IMR-90 (cell line): ENCODE results near the gene LYSMD2.

Source experiments
- CEBPB ChIP-seq: IDR thresholded peaks from 2 replicates; pipeline ENCODE4 v1.6.1; 2012; ENCODE audit warnings: low read depth, low read length, improper control_type of control experiment
- CHD1 ChIP-seq: IDR thresholded peaks from 2 replicates; pipeline ENCODE4 v1.6.1; 2012; ENCODE audit warnings: low read depth, low read length, improper control_type of control experiment
- FOS ChIP-seq: fragments of 150-350 bp; IDR thresholded peaks from 2 replicates; pipeline ENCODE4 v1.6.1; 2016; ENCODE audit warnings: low read depth, low read length
- MAFK ChIP-seq: IDR thresholded peaks from 2 replicates; pipeline ENCODE4 v1.6.1; 2012; ENCODE audit warnings: low read depth, low read length, improper control_type of control experiment
- MXI1 ChIP-seq: IDR thresholded peaks from 2 replicates; pipeline ENCODE4 v1.6.1; 2012; ENCODE audit warnings: low read depth, mild to moderate bottlenecking, low read length, moderate library complexity, borderline replicate concordance
- POLR2A ChIP-seq: IDR thresholded peaks from 2 replicates; pipeline ENCODE4 v1.6.1; 2012; ENCODE audit warnings: mild to moderate bottlenecking, low read depth, low read length
- RAD21 ChIP-seq: IDR thresholded peaks from 2 replicates; pipeline ENCODE4 v1.6.1; 2012; ENCODE audit warnings: low read length, improper control_type of control experiment
- RCOR1 ChIP-seq: IDR thresholded peaks from 2 replicates; pipeline ENCODE4 v1.6.1; 2012; ENCODE audit warnings: mild to moderate bottlenecking, low read length, improper control_type of control experiment; ENCODE audit not compliant: insufficient replicate concordance
- RFX5 ChIP-seq: IDR thresholded peaks from 2 replicates; pipeline ENCODE4 v1.8.0; 2012; ENCODE audit warnings: low read depth, mild to moderate bottlenecking, low read length, moderate library complexity
- SMC3 ChIP-seq: fragments of 150-350 bp; IDR thresholded peaks from 2 replicates; pipeline ENCODE4 v1.6.1; 2016; ENCODE audit warnings: low read depth, mild to moderate bottlenecking, antibody characterized with exemption, low read length, moderate library complexity
- TF ChIP-seq, protein P1 (sequence below): conservative IDR thresholded peaks from 2 replicates; pipeline ENCODE4 v1.5.1; 2012; ENCODE audit warnings: mild to moderate bottlenecking, low read depth, low read length, improper control_type of control experiment
- TF ChIP-seq, protein P2 (sequence below): fragments of 150-350 bp; IDR thresholded peaks from 2 replicates; pipeline ENCODE4 v1.6.1; 2017; ENCODE audit warnings: mild to moderate bottlenecking, antibody characterized with exemption, low read length, low read depth
- TF ChIP-seq, protein P3 (sequence below): fragments of 150-350 bp; IDR thresholded peaks from 2 replicates; pipeline ENCODE4 v1.6.1; 2016; ENCODE audit warnings: low read depth, mild to moderate bottlenecking, low read length, moderate library complexity, borderline replicate concordance

DNA sequence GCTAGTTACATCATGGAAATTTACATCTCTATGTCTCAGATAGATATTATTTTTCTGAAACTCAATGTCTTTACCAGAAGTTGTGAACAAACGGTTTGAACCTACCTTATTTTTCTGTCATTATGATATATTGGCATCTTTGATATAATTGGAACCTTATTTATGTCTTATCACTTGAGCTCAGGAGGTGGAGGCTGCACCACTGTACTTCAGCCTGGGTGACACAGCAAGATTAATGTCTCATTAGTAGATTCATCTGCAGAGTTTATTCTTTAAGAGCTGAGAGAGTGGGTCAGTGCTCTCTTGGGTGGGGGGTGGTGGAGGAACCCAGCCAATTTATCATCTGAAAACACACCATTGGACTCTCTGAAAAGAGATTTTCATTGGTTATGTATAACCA, 34.7 kb downstream of the LYSMD2 start:
- TF ChIP-seq, protein P1, sequence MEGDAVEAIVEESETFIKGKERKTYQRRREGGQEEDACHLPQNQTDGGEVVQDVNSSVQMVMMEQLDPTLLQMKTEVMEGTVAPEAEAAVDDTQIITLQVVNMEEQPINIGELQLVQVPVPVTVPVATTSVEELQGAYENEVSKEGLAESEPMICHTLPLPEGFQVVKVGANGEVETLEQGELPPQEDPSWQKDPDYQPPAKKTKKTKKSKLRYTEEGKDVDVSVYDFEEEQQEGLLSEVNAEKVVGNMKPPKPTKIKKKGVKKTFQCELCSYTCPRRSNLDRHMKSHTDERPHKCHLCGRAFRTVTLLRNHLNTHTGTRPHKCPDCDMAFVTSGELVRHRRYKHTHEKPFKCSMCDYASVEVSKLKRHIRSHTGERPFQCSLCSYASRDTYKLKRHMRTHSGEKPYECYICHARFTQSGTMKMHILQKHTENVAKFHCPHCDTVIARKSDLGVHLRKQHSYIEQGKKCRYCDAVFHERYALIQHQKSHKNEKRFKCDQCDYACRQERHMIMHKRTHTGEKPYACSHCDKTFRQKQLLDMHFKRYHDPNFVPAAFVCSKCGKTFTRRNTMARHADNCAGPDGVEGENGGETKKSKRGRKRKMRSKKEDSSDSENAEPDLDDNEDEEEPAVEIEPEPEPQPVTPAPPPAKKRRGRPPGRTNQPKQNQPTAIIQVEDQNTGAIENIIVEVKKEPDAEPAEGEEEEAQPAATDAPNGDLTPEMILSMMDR = no peak
- TF ChIP-seq CEBPB = no peak
- TF ChIP-seq POLR2A = no peak
- TF ChIP-seq, protein P2, sequence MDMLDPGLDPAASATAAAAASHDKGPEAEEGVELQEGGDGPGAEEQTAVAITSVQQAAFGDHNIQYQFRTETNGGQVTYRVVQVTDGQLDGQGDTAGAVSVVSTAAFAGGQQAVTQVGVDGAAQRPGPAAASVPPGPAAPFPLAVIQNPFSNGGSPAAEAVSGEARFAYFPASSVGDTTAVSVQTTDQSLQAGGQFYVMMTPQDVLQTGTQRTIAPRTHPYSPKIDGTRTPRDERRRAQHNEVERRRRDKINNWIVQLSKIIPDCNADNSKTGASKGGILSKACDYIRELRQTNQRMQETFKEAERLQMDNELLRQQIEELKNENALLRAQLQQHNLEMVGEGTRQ = no peak
- TF ChIP-seq SMC3 = no peak
- no peak for TF ChIP-seq CHD1
- TF ChIP-seq RAD21 = no peak
- TF ChIP-seq MXI1 = no peak
- TF ChIP-seq, protein P3, sequence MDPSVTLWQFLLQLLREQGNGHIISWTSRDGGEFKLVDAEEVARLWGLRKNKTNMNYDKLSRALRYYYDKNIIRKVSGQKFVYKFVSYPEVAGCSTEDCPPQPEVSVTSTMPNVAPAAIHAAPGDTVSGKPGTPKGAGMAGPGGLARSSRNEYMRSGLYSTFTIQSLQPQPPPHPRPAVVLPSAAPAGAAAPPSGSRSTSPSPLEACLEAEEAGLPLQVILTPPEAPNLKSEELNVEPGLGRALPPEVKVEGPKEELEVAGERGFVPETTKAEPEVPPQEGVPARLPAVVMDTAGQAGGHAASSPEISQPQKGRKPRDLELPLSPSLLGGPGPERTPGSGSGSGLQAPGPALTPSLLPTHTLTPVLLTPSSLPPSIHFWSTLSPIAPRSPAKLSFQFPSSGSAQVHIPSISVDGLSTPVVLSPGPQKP = no peak
- TF ChIP-seq RFX5 = no peak
- TF ChIP-seq MAFK = no peak
- TF ChIP-seq RCOR1 = no peak
- TF ChIP-seq FOS = no peak
